ENCODE data around the gene ZNF860. TPM values are rescaled to one million over a fixed set of nuclear protein-coding genes. Genes with fewer than 3 reads are reported as not detected.

Gene ZNF860
- total and polyA plus RNA-seq, 3 experiments from 2014 or later = 0.16 TPM; not detected in 2

DNA sequence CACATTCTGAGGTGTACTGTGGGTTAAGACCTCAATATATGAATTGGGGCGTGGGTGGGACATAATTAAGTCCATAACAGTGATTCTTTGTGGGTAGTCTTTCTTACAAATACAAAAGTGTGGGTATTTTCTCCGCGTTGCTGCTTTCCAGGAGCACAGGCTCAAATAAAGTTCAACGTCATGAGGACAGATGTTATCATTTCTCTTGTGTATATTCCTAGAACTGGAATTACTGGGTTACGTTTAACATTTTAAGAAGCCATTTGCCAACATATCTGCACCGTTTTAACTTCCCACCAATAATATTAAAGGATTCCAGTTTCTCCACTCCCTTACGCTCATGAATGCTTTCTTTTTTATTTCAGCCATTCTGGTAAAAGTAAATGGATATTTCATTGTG, 39.6 kb downstream of the ZNF860 start:
- Histone ChIP-seq H3K27ac (ENCODE audit: low read depth, low read length) (no peak overlapping the region), H3K4me3 (ENCODE audit: low read length) (no peak overlapping the region), H3K27me3 (ENCODE audit: insufficient read depth, low read length, poor library complexity, severe bottlenecking) (no peaks in the 10 kb centered on the region), H3K4me1 (ENCODE audit: insufficient read depth, low read length) (no peaks in the 10 kb centered on the region), H3K9me3 (ENCODE audit: low read length) (no peaks in the 10 kb centered on the region), H3K36me3 (ENCODE audit: insufficient read depth, low read length) (no peaks in the 10 kb centered on the region)
- Mint-ChIP-seq H3K9me3 (no peaks in the 10 kb centered on the region), H3K27ac (no peak overlapping the region), H3K27me3 (peaks cover 0 to 4% of the 10 kb centered on the region in 2 donors), H3K4me1 (no peaks in the 10 kb centered on the region), H3K36me3 (no peaks in the 10 kb centered on the region), H3K4me3 (no peak overlapping the region)
- CTCF ChIA-PET = interaction anchor here (1.6 to 5.0 kb wide), 3 partner anchors 108 to 124 kb away, joined by 3 to 59 read pairs (median 12); no protein-coding TSS in a partner anchor
- DNase-seq = no peak
- POLR2A ChIA-PET = no interaction called here

DNA sequence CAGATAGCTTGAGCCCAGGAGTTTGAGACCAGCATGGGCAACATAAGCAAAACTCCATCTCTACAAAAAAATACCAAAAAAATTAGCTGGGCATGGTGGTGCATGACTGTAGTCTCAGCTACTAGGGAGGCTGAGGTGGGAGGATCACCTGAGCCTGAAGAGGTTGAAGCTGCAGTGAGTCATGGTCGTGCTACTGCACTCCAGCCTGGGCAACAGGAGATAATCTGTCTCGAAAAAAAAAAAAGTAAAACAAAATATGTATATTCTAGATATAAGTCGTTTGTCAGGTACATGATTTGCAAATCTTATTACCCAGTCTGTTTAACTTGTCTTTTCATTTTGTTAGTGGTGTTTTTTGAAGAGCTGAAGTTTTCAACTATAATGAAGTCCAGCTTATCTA, 40.2 kb downstream of the ZNF860 start:
- no peaks in the 10 kb centered on the region for H3K4me1 ChIP-seq (ENCODE audit: insufficient read depth, low read length)
- H3K27me3 ChIP-seq (ENCODE audit: insufficient read depth, low read length, poor library complexity, severe bottlenecking) = no peaks in the 10 kb centered on the region
- POLR2A ChIA-PET = no interaction called here
- H3K36me3 Mint-ChIP-seq = no peaks in the 10 kb centered on the region
- H3K4me1 Mint-ChIP-seq = no peaks in the 10 kb centered on the region
- no peak overlapping the region for H3K4me3 ChIP-seq (ENCODE audit: low read length)
- H3K36me3 ChIP-seq (ENCODE audit: insufficient read depth, low read length) = no peaks in the 10 kb centered on the region
- peaks cover 0 to 4% of the 10 kb centered on the region in 2 donors for H3K27me3 Mint-ChIP-seq
- DNase-seq = no peak
- H3K4me3 Mint-ChIP-seq = no peak overlapping the region
- H3K27ac ChIP-seq (ENCODE audit: low read depth, low read length) = no peak overlapping the region
- H3K9me3 ChIP-seq (ENCODE audit: low read length) = no peaks in the 10 kb centered on the region
- CTCF ChIA-PET = interaction anchor here (2.3 kb wide), 1 partner anchor 123 kb away, joined by 12 read pairs; no protein-coding TSS in a partner anchor
- H3K9me3 Mint-ChIP-seq = no peaks in the 10 kb centered on the region
- peak overlapping the region in 1 of 8 donors; percentile 10 for H3K27ac Mint-ChIP-seq

DNA sequence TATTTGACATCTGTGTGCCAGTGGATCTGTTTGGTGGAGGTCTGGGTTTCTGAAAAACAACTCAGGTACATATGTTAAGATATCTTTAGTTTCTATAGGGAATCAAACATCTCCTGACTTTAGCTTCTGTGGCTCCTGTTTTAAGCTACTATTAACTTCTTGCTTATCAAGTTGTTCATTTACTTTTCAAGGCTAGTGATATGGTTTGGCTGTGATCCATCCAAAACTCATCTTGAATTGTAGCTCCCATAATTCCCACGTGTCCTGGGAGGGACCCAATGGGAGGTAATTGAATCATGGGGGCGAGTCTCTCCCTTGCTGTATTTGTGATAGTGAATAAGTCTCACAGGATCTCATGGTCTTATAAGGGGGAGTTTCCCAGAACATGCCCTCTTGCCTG, 41.4 kb downstream of the ZNF860 start:
- H3K36me3 Mint-ChIP-seq = no peaks in the 10 kb centered on the region
- no peaks in the 10 kb centered on the region for H3K4me1 Mint-ChIP-seq
- no peaks in the 10 kb centered on the region for H3K9me3 Mint-ChIP-seq
- H3K36me3 ChIP-seq (ENCODE audit: insufficient read depth, low read length) = no peaks in the 10 kb centered on the region
- CTCF ChIA-PET = interaction anchor here (1.0 to 2.3 kb wide), 2 partner anchors 122 to 137 kb away, joined by 3 to 12 read pairs; no protein-coding TSS in a partner anchor
- no peaks in the 10 kb centered on the region for H3K9me3 ChIP-seq (ENCODE audit: low read length)
- no peak for DNase-seq
- no peak overlapping the region for H3K4me3 ChIP-seq (ENCODE audit: low read length)
- H3K27ac ChIP-seq (ENCODE audit: low read depth, low read length) = no peak overlapping the region
- H3K27me3 ChIP-seq (ENCODE audit: insufficient read depth, low read length, poor library complexity, severe bottlenecking) = no peaks in the 10 kb centered on the region
- no peaks in the 10 kb centered on the region for H3K4me1 ChIP-seq (ENCODE audit: insufficient read depth, low read length)
- H3K27me3 Mint-ChIP-seq = peaks cover 0 to 12% of the 10 kb centered on the region in 2 donors
- H3K4me3 Mint-ChIP-seq = no peak overlapping the region
- H3K27ac Mint-ChIP-seq = no peak overlapping the region
- POLR2A ChIA-PET = no interaction called here

DNA sequence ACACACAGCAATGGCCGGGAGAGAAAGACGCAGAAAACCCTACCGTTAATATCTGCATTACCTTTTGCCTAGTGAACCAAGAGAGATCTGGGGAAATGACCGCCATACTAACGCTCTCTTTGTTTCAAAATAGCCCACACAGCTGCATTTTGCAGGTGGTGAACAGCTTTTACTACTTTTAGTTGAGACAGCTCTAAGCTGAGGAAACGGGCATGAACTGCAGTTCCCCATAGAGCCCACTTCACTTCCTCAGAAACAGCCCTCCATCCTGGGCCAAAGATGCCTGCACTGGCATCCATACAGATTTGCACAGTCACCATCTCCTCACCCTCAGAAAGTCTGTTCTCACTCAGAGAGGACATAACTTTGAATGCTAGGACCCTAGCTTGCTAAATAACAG, 45.0 kb downstream of the ZNF860 start:
- Mint-ChIP-seq H3K4me3 (no peak overlapping the region), H3K9me3 (no peaks in the 10 kb centered on the region), H3K27ac (no peak overlapping the region), H3K27me3 (peaks cover 0 to 13% of the 10 kb centered on the region in 2 donors), H3K36me3 (no peaks in the 10 kb centered on the region), H3K4me1 (no peaks in the 10 kb centered on the region)
- H3K36me3 ChIP-seq (ENCODE audit: insufficient read depth, low read length) = no peaks in the 10 kb centered on the region
- H3K9me3 ChIP-seq (ENCODE audit: low read length) = no peaks in the 10 kb centered on the region
- no peak overlapping the region for H3K27ac ChIP-seq (ENCODE audit: low read depth, low read length)
- POLR2A ChIA-PET = no interaction called here
- DNase-seq = no peak
- no peaks in the 10 kb centered on the region for H3K4me1 ChIP-seq (ENCODE audit: insufficient read depth, low read length)
- no peaks in the 10 kb centered on the region for H3K27me3 ChIP-seq (ENCODE audit: insufficient read depth, low read length, poor library complexity, severe bottlenecking)
- CTCF ChIA-PET = no interaction called here
- no peak overlapping the region for H3K4me3 ChIP-seq (ENCODE audit: low read length)

DNA sequence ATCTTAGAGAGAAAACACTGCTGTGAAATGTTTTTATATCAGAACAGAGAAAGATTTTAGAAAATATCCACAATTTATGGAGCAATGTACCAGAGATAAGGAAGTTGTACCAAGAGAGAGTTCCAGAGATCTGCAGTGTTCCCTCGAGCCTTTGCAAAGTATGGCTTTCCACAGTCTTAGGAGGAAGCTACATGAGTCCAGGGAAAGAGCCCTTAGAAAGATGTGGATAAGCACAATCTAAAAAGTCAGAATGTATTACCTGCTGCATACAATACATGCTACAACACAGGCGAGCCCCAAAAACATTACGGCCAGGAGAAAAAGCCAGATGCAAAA, 56.4 kb downstream of the ZNF860 start:
- Mint-ChIP-seq H3K27ac (no peak overlapping the region), H3K36me3 (peaks cover 0 to 10% (median 0%) of the 10 kb centered on the region in 3 donors), H3K4me1 (no peaks in the 10 kb centered on the region), H3K27me3 (peaks cover 0 to 6% of the 10 kb centered on the region in 2 donors), H3K9me3 (peaks cover 9 to 17% (median 15%) of the 10 kb centered on the region in 5 donors), H3K4me3 (no peak overlapping the region)
- Histone ChIP-seq H3K27ac (ENCODE audit: low read depth, low read length) (no peak overlapping the region), H3K36me3 (ENCODE audit: insufficient read depth, low read length) (no peaks in the 10 kb centered on the region), H3K9me3 (ENCODE audit: low read length) (peaks cover 5% of the 10 kb centered on the region), H3K4me3 (ENCODE audit: low read length) (no peak overlapping the region), H3K4me1 (ENCODE audit: insufficient read depth, low read length) (no peaks in the 10 kb centered on the region), H3K27me3 (ENCODE audit: insufficient read depth, low read length, poor library complexity, severe bottlenecking) (no peaks in the 10 kb centered on the region)
- POLR2A ChIA-PET = no interaction called here
- DNase-seq = no peak
- CTCF ChIA-PET = interaction anchor here (1.6 kb wide), 1 partner anchor 19 kb away, joined by 3 read pairs; no protein-coding TSS in a partner anchor

DNA sequence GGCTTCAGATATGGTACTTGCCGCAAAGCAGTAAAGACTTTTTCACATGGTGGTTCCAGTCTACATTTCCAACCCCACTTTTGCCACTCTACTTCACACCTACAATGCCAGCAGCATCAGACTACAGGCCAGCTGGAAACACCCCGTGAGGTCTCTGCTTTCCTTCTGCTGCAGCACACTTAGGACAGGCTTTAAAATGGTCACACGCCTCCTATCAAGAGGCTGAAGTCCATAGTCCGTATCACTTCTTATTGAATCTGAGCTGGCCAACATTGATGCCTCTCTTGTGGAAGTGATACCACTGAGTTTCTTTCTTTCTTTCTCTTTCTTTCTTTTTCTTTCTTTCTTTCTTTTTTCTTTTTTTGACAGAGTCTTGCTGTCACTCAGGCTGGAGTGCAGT, 59.8 kb downstream of the ZNF860 start:
- Mint-ChIP-seq H3K4me3 (no peak overlapping the region), H3K27ac (no peak overlapping the region), H3K9me3 (peaks cover 10 to 24% (median 23%) of the 10 kb centered on the region in 5 donors), H3K36me3 (peaks cover 0 to 18% (median 0%) of the 10 kb centered on the region in 3 donors), H3K4me1 (no peaks in the 10 kb centered on the region), H3K27me3 (peaks cover 0 to 2% of the 10 kb centered on the region in 2 donors)
- Histone ChIP-seq H3K9me3 (ENCODE audit: low read length) (peaks cover 5% of the 10 kb centered on the region), H3K4me1 (ENCODE audit: insufficient read depth, low read length) (no peaks in the 10 kb centered on the region), H3K27me3 (ENCODE audit: insufficient read depth, low read length, poor library complexity, severe bottlenecking) (no peaks in the 10 kb centered on the region), H3K27ac (ENCODE audit: low read depth, low read length) (no peak overlapping the region), H3K36me3 (ENCODE audit: insufficient read depth, low read length) (no peaks in the 10 kb centered on the region), H3K4me3 (ENCODE audit: low read length) (no peak overlapping the region)
- POLR2A ChIA-PET = no interaction called here
- CTCF ChIA-PET = interaction anchor here (1.4 kb wide), 1 partner anchor 103 kb away, joined by 4 read pairs; no protein-coding TSS in a partner anchor
- no peak for DNase-seq

Other genes starting within 250 kb of the ZNF860 start
- gene OSBPL10, start 488 bp upstream of the ZNF860 start, total RNA-seq = 1 to 10 TPM; 2.6 to 3.0 TPM
- gene OSBPL10, start 488 bp upstream of the ZNF860 start, polyA plus RNA-seq = 0.12 TPM
- gene GPD1L, start 124.9 kb downstream of the ZNF860 start, total RNA-seq = 10 to 100 TPM; 13.9 to 16.1 TPM
- gene GPD1L, start 124.9 kb downstream of the ZNF860 start, polyA plus RNA-seq = 20.9 TPM

Data from CD8-positive, alpha-beta memory T cell (primary cell).